SK-N-SH treated with all-trans-retinoic acid at 6 μM for 48 hours (cell line): ENCODE results near the gene GNG8.

Source experiments
- ATAC-seq: fragments of 200-7000 bp; cut with Tn5 transposase; 3 replicates; pipeline ENCODE4 v1.9.1; 2020; ENCODE audit warnings: mild to moderate bottlenecking, moderate library complexity
- ARNTL ChIP-seq: fragments of 450-650 bp; formaldehyde crosslinking; IDR thresholded peaks from 2 replicates; pipeline ENCODE4 v1.5.0; 2020; ENCODE audit warnings: low read depth, mild to moderate bottlenecking, moderate library complexity, borderline replicate concordance
- BACH2 ChIP-seq: fragments of 250-450 bp; sonication (Bioruptor Pico); IDR thresholded peaks from 2 replicates; pipeline ENCODE4 v1.9.0; 2021; ENCODE audit warnings: mild to moderate bottlenecking, borderline replicate concordance
- CREB5 ChIP-seq: fragments of 250-450 bp; sonication (Bioruptor Pico); IDR thresholded peaks from 2 replicates; pipeline ENCODE4 v1.5.1; 2020; ENCODE audit warnings: low read depth, mild to moderate bottlenecking, moderate library complexity
- CSDC2 ChIP-seq: fragments of 250-450 bp; sonication (Bioruptor Pico); IDR thresholded peaks from 2 replicates; pipeline ENCODE4 v1.5.0; 2020; ENCODE audit warnings: mild to moderate bottlenecking, moderate library complexity
- ESRRG ChIP-seq: fragments of 250-450 bp; sonication (Bioruptor Pico); IDR thresholded peaks from 2 replicates; pipeline ENCODE4 v1.6.1; 2021; ENCODE audit warnings: mild to moderate bottlenecking
- GLIS3 ChIP-seq: fragments of 250-450 bp; sonication (Bioruptor Pico); IDR thresholded peaks from 2 replicates; pipeline ENCODE4 v1.5.0; 2020; ENCODE audit warnings: mild to moderate bottlenecking, moderate library complexity
- ISL1 ChIP-seq: fragments of 250-450 bp; sonication (Bioruptor Pico); IDR thresholded peaks from 2 replicates; pipeline ENCODE4 v2.1.2; 2022; ENCODE audit warnings: mild to moderate bottlenecking, moderate library complexity
- OSR1 ChIP-seq: fragments of 250-450 bp; sonication (Bioruptor Pico); IDR thresholded peaks from 2 replicates; pipeline ENCODE4 v1.8.0; 2022; ENCODE audit warnings: moderate library complexity, mild to moderate bottlenecking, inconsistent platforms
- PATZ1 ChIP-seq: fragments of 250-450 bp; sonication (Bioruptor Pico); IDR thresholded peaks from 2 replicates; pipeline ENCODE4 v1.8.0; 2020; ENCODE audit warnings: mild to moderate bottlenecking, moderate library complexity, borderline replicate concordance
- PPARA ChIP-seq: fragments of 250-450 bp; sonication (Bioruptor Pico); IDR thresholded peaks from 2 replicates; pipeline ENCODE4 v1.5.0; 2020; ENCODE audit warnings: mild to moderate bottlenecking, borderline replicate concordance
- RARB ChIP-seq: fragments of 250-450 bp; sonication (Bioruptor Pico); IDR thresholded peaks from 2 replicates; pipeline ENCODE4 v1.8.0; 2021; ENCODE audit warnings: mild to moderate bottlenecking, moderate library complexity
- SNAI2 ChIP-seq: fragments of 250-450 bp; sonication (Bioruptor Pico); IDR thresholded peaks from 2 replicates; pipeline ENCODE4 v1.5.0; 2020; ENCODE audit warnings: mild to moderate bottlenecking, moderate library complexity
- TCF4 ChIP-seq: fragments of 250-450 bp; sonication (Bioruptor Pico); IDR thresholded peaks from 2 replicates; pipeline ENCODE4 v1.8.0; 2021; ENCODE audit warnings: mild to moderate bottlenecking, moderate library complexity, borderline replicate concordance
- TOX ChIP-seq: fragments of 250-450 bp; sonication (Bioruptor Pico); IDR thresholded peaks from 2 replicates; pipeline ENCODE4 v1.8.0; 2021; ENCODE audit warnings: mild to moderate bottlenecking, moderate library complexity, borderline replicate concordance
- TSHZ2 ChIP-seq: fragments of 250-450 bp; sonication (Bioruptor Pico); IDR thresholded peaks from 2 replicates; pipeline ENCODE4 v1.5.0; 2020; ENCODE audit warnings: mild to moderate bottlenecking, moderate library complexity
- ZC3H10 ChIP-seq: fragments of 250-450 bp; sonication (Bioruptor Pico); IDR thresholded peaks from 2 replicates; pipeline ENCODE4 v1.5.1; 2021; ENCODE audit warnings: mild to moderate bottlenecking, moderate library complexity
- ZFP3 ChIP-seq: fragments of 250-450 bp; sonication (Bioruptor Pico); IDR thresholded peaks from 2 replicates; pipeline ENCODE4 v1.5.0; 2020; ENCODE audit warnings: mild to moderate bottlenecking, moderate library complexity
- ZFP30 ChIP-seq: fragments of 450-650 bp; formaldehyde crosslinking; IDR thresholded peaks from 2 replicates; pipeline ENCODE4 v1.5.0; 2022; ENCODE audit warnings: mild to moderate bottlenecking, moderate library complexity
- ZNF565 ChIP-seq: fragments of 450-650 bp; formaldehyde crosslinking; conservative IDR thresholded peaks from 2 replicates; pipeline ENCODE4 v1.5.0; 2020; ENCODE audit warnings: low read depth, mild to moderate bottlenecking, moderate library complexity
- ZNF70 ChIP-seq: fragments of 450-650 bp; formaldehyde crosslinking; IDR thresholded peaks from 2 replicates; pipeline ENCODE4 v1.5.0; 2020; ENCODE audit warnings: mild to moderate bottlenecking, moderate library complexity
- ZNF8 ChIP-seq: fragments of 450-650 bp; formaldehyde crosslinking; IDR thresholded peaks from 2 replicates; pipeline ENCODE4 v1.5.0; 2020; ENCODE audit warnings: mild to moderate bottlenecking, moderate library complexity

The GNG8 gene

DNA sequence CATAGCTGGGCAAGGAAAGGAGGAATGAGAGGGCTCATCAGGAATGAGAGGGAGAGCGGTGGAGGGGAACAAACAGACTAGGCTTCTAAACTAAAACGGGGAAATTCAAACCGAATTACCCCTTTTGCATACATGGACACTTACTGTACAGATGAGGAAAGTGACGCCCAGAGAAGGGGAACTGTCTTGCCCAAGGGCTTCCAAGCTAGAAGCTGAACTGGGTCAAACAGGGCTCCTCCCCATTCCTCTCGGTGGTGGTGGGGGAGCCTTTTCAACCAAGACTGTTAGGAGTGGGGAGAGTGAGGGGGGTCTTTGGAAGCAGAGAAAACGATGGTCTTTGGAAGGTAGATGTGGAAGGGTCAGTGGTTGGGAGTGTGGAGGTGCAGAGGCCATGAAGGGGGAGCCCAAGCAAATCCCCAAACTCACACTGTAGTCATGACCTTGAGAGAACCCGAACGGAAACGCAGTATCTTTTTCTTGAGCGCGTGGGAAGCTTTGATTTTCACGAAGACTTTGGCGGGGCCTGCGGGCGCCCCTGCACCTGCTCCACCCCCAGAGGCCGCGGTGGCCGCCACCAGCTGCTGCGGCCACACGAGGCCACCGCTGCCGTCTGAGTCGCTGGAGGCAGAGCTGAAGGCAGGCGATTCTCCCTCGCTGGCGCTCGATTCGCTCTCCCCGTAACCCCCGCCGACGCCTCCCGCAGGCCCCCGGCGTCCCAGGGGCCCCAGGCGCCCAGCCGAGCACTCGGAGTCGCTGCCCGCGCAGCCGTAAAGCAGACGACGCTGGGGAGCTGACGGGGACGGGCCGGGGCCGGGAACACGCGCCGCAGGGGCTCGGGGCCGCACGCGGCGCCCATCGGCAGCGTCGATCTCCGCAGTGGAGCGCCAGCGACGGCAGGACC is 12.3 kb upstream of the GNG8 start (continued):
- TF ChIP-seq SNAI2 (CRISPR knock-in tag), result no peak
- no peak for TF ChIP-seq ARNTL (CRISPR knock-in tag)
- no peak for TF ChIP-seq TOX (CRISPR knock-in tag)
- TF ChIP-seq GLIS3, result no peak
- no peak for TF ChIP-seq RARB (CRISPR knock-in tag)
- no peak for TF ChIP-seq TCF4

DNA sequence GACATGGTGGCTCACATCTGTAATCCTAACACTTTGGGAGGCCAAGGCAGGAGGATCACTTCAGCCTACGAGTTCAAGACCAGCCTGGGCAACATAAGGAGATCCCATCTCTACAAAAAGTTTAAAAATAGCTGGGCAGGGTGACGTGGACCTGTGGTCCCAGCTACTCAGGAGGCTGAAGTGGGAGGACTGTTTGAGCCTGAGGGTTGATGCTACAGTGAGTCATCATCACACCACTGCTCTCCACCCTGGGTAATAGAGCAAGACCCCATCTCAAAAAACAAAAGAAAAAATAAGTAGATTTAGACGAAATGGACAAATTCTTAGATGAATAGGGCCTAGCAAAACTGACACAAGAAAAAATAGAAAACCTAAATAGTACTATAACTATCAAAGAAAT is 10.4 kb upstream of the GNG8 start:
- no peak for TF ChIP-seq ZNF565 (CRISPR knock-in tag)
- no peak for TF ChIP-seq ISL1 (CRISPR knock-in tag)
- no peak for TF ChIP-seq RARB (CRISPR knock-in tag)
- no peak for TF ChIP-seq BACH2 (CRISPR knock-in tag)
- no peak for TF ChIP-seq GLIS3
- no peak for TF ChIP-seq ZFP30 (CRISPR knock-in tag)
- no peak for TF ChIP-seq CSDC2 (CRISPR knock-in tag)
- no peak for TF ChIP-seq PPARA
- TF ChIP-seq TOX (CRISPR knock-in tag), result no peak
- TF ChIP-seq ZNF8 (CRISPR knock-in tag), result no peak
- no peak for TF ChIP-seq PATZ1 (CRISPR knock-in tag)
- no peak for TF ChIP-seq ZC3H10 (CRISPR knock-in tag)
- no peak for TF ChIP-seq OSR1 (CRISPR knock-in tag)
- no peak for ATAC-seq

- TF ChIP-seq TOX (CRISPR knock-in tag) (no peak), ESRRG (no peak), OSR1 (CRISPR knock-in tag) (no peak), CSDC2 (CRISPR knock-in tag) (no peak), ZNF565 (CRISPR knock-in tag) (no peak), GLIS3 (no peak), TCF4 (no peak), ZNF8 (CRISPR knock-in tag) (no peak), ARNTL (CRISPR knock-in tag) (no peak), ZFP30 (CRISPR knock-in tag) (no peak), ZNF70 (CRISPR knock-in tag) (no peak), PPARA (no peak), ZFP3 (no peak), TSHZ2 (no peak), RARB (CRISPR knock-in tag) (no peak), PATZ1 (CRISPR knock-in tag) (no peak), ZC3H10 (CRISPR knock-in tag) (no peak), SNAI2 (CRISPR knock-in tag) (no peak), CREB5 (CRISPR knock-in tag) (no peak)
- ATAC-seq, result no peak
Measured at GRCh38 chr19:46644720-46645119, 8.7 kb upstream of the GNG8 start.
